ENCODE measurements around the gene TRIM10.
A peak's percentile ranks its signal among the peaks of the same experiment; 100 is the strongest.

The TRIM10 gene

DNA sequence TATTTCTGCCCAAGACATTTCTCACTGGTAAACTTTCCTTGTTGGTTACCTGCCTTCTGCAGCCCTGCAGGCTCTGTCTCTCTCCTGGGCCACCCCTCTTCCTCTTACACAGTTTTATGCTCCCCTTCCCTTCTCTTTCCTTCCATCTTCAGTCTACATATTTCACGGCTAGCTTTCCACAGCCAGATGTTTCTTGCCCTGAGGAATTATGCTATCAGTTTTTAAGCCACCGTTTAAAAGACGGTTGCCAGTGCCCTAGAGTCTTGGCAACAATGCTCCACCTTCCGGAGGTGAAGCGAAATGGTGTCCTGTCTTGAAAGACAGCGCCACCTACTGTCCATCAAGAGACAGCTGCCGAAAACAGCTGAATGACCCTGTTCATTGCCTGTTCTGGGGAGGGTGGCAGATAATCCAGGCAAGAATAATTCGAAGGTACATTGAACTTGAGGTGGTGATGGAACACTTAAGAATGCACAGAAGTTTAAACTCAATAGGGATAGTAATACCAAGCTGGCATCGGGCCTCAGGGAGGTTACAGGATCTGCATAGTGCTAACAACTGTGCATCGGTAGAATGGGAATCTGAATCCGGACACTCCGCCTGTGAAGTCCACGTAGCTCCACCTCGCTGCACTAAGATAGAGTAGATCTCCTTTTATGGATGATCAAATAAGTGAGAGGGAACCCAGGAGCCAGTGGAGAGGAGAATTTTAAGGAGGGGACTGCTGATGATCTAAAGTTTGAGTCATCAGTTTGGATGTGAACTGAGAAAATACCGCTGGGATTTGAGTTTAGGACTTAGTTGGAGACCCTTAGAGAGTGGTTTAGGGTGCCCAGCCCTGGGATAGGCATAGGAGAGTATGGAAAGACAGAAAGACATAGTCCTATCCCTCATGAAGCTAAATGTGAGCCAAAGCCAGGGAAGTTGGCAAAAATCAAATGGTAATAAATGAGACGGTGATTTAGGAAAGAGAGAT lies 29.8 kb downstream of the TRIM10 start:
- Histone ChIP-seq H3K9me3 (ENCODE audit: control insufficient read depth, low read length) (no peaks in the 10 kb centered on the region), H3K9ac (no peak overlapping the region), H3K27ac (no peak overlapping the region), H3K4me2 (ENCODE audit: low read length) (peak overlapping the region; percentile 39), H2AFZ (peak overlapping the region; percentile 19), H3K79me2 (no peaks in the 10 kb centered on the region), H3K4me3 (ENCODE audit: low read depth, low read length) (peak overlapping the region; percentile 24), H3K27me3 (ENCODE audit: control insufficient read depth, insufficient read depth, low read length) (no peaks in the 10 kb centered on the region), H3K36me3 (ENCODE audit: control insufficient read depth, insufficient read depth, low read length) (no peaks in the 10 kb centered on the region), H3K4me1 (no peaks in the 10 kb centered on the region)
- TF ChIP-seq, protein P1, sequence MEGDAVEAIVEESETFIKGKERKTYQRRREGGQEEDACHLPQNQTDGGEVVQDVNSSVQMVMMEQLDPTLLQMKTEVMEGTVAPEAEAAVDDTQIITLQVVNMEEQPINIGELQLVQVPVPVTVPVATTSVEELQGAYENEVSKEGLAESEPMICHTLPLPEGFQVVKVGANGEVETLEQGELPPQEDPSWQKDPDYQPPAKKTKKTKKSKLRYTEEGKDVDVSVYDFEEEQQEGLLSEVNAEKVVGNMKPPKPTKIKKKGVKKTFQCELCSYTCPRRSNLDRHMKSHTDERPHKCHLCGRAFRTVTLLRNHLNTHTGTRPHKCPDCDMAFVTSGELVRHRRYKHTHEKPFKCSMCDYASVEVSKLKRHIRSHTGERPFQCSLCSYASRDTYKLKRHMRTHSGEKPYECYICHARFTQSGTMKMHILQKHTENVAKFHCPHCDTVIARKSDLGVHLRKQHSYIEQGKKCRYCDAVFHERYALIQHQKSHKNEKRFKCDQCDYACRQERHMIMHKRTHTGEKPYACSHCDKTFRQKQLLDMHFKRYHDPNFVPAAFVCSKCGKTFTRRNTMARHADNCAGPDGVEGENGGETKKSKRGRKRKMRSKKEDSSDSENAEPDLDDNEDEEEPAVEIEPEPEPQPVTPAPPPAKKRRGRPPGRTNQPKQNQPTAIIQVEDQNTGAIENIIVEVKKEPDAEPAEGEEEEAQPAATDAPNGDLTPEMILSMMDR (IDR thresholded peaks at IDR 0.05) = peak; percentile 97

DNA sequence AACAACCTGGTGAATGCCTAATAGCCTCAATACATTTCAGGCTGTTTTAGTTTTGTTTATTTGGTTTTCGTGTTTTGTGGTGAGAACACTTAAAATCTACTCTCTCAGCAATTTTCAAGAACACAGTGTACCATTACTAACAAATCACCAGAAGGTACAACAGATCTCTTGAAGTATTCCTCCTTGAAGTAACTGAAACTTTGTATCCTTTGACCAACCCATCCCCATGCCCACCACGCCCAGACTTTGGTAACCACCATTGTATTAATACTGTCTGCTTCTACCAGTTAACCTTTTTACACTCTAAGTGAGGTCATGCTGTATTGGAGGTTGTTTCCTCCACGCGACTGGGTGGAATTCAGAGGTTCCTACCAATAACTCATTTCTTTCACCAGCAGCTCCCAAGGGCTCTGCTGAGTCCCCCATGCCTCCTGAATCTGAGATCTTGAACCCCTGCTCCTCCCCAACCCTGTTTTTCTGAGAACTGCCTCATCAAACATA lies 30.8 kb downstream of the TRIM10 start:
- no peak overlapping the region for H3K9ac ChIP-seq
- H3K36me3 ChIP-seq (ENCODE audit: control insufficient read depth, insufficient read depth, low read length) = no peaks in the 10 kb centered on the region
- no peak overlapping the region for H3K4me3 ChIP-seq (ENCODE audit: low read depth, low read length)
- no peaks in the 10 kb centered on the region for H3K4me1 ChIP-seq
- H3K4me2 ChIP-seq (ENCODE audit: low read length) = no peak overlapping the region
- H3K9me3 ChIP-seq (ENCODE audit: control insufficient read depth, low read length) = no peaks in the 10 kb centered on the region
- TF ChIP-seq, protein P1 (IDR thresholded peaks at IDR 0.05) = no peak
- H3K27ac ChIP-seq = no peak overlapping the region
- no peaks in the 10 kb centered on the region for H3K79me2 ChIP-seq
- no peaks in the 10 kb centered on the region for H3K27me3 ChIP-seq (ENCODE audit: control insufficient read depth, insufficient read depth, low read length)
- H2AFZ ChIP-seq = no peak overlapping the region

DNA sequence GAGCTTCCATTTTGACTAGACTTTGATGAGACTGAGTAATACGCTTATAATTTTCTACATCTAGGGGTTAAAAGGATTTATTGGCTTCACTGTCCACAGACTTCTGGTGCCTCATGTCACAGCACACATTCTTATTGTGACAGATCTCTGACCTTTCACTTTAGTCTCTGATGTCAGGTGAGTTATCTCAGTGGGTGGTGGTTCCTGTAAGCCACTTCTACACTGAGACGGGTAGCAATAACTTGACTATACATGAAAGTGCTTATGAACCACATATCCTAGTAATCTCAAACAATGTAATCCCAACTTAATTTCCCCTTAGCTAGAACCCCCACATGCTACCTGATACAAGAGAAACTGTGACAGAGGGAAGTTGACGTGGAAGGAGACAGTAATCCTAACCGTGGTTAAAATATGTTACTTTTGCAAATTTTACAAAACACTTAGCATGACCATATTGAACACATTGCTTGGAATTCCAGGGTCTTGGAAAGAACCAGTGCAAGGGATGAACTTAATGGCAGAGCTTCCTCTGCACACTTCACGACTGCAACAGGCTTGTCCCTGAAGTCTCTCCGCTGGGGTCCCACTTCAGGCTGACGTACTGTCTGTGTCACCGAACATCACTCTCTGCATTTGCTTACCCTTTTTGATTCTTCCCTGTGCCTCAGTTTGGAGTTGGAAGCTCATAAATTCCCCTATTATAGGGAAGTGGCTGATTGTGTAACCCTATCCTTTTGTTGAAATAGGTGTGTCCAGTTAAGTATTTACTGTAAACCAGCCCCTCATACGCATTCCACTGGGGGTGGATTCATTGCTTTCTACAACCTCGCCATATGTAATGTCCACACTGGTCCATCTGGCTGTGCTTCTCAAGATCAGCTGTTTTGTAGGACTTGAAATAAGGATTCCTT lies 31.5 kb downstream of the TRIM10 start:
- no peaks in the 10 kb centered on the region for H3K4me1 ChIP-seq
- no peak overlapping the region for H3K4me3 ChIP-seq (ENCODE audit: low read depth, low read length)
- no peaks in the 10 kb centered on the region for H3K79me2 ChIP-seq
- H3K9me3 ChIP-seq (ENCODE audit: control insufficient read depth, low read length) = no peaks in the 10 kb centered on the region
- H3K27me3 ChIP-seq (ENCODE audit: control insufficient read depth, insufficient read depth, low read length) = no peaks in the 10 kb centered on the region
- no peak overlapping the region for H2AFZ ChIP-seq
- H3K9ac ChIP-seq = no peak overlapping the region
- no peak overlapping the region for H3K27ac ChIP-seq
- TF ChIP-seq, protein P1 (IDR thresholded peaks at IDR 0.05) = no peak
- no peak overlapping the region for H3K4me2 ChIP-seq (ENCODE audit: low read length)
- H3K36me3 ChIP-seq (ENCODE audit: control insufficient read depth, insufficient read depth, low read length) = no peaks in the 10 kb centered on the region

DNA sequence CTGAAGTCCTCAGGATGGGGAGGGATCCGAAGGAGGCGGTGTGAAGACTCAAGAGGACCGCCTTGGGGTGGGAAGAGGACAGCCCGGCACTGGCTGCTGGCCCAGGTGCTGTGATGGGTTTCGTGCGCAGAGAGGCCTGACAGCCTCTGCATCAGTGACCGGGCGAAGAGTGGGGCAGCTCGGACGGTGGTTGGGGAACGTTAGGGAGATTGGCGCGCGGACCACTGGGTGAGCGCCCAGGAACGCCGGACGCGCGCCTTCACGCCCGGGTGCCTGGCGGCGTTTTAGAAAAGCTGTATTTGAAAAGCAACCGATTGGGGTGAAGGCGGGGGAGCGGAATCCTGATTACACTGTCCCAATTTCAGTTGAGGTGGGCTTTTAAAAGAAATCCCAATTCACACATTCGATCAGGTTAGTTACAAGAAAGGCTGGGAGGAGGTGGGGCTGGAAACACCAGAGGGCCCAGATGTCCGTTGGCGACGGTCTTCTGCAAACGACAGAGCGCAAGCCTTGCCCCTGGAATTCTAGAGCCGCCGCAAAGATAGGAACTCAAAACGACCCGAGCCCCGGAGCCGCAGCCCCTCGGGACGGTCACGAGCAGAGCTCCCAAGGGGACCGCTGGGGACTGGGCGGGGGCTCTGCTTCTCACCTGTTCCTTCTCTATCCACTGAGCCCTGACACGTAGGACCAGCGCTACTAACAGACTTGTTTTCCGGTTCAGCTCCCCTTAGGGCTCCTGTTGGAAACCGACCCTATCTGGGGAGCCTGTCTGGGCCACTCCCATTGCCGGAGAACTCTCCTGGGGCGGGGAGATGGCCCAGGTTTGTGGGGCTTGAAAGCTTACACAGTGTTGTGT lies 33.5 kb downstream of the TRIM10 start:
- Histone ChIP-seq H3K4me1 (no peaks in the 10 kb centered on the region), H2AFZ (peak overlapping the region; percentile 52), H3K79me2 (no peaks in the 10 kb centered on the region), H3K4me3 (ENCODE audit: low read depth, low read length) (peak overlapping the region; percentile 17), H3K36me3 (ENCODE audit: control insufficient read depth, insufficient read depth, low read length) (no peaks in the 10 kb centered on the region), H3K4me2 (ENCODE audit: low read length) (peak overlapping the region; percentile 61), H3K9me3 (ENCODE audit: control insufficient read depth, low read length) (no peaks in the 10 kb centered on the region), H3K9ac (no peak overlapping the region), H3K27me3 (ENCODE audit: control insufficient read depth, insufficient read depth, low read length) (no peaks in the 10 kb centered on the region), H3K27ac (no peak overlapping the region)
- TF ChIP-seq, protein P1 (IDR thresholded peaks at IDR 0.05) = no peak

Data from parathyroid adenoma (tissue), 2 donors.